Measurements from ENCODE around the gene NIP7.

DNA sequence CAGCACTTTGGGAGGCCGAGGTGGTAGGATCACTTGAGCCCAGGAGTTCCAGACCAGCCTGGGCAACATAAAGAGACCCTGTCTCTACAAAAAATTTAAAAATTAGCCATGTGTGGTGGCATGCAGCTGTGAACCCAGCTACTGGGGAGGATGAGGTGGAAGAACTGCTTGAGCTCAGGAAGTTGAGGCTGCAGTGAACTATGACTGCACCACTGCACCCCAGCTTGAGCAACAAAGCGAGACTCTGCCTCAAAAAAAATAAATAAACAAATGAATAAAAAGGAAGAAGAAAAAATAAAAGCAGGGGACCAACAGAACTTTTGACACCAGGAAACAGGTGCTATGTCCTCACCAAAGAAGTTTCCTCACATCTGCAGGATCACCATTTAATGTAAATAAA, 32.0 kb downstream of the NIP7 start:
- TF ChIP-seq, protein P1, sequence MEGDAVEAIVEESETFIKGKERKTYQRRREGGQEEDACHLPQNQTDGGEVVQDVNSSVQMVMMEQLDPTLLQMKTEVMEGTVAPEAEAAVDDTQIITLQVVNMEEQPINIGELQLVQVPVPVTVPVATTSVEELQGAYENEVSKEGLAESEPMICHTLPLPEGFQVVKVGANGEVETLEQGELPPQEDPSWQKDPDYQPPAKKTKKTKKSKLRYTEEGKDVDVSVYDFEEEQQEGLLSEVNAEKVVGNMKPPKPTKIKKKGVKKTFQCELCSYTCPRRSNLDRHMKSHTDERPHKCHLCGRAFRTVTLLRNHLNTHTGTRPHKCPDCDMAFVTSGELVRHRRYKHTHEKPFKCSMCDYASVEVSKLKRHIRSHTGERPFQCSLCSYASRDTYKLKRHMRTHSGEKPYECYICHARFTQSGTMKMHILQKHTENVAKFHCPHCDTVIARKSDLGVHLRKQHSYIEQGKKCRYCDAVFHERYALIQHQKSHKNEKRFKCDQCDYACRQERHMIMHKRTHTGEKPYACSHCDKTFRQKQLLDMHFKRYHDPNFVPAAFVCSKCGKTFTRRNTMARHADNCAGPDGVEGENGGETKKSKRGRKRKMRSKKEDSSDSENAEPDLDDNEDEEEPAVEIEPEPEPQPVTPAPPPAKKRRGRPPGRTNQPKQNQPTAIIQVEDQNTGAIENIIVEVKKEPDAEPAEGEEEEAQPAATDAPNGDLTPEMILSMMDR (IDR thresholded peaks at IDR 0.05; ENCODE audit: extremely low read depth in 1 of 2, insufficient read depth in 1 of 2, low read depth in 1 of 2, low read length in 2 of 2), result no peak
- TF ChIP-seq POLR2A (IDR thresholded peaks at IDR 0.05; ENCODE audit: low read depth, low read length), result no peak
- TF ChIP-seq JUN (IDR thresholded peaks at IDR 0.05; ENCODE audit: borderline replicate concordance, insufficient read depth, insufficient read length, low read depth), result no peak
- no peak for TF ChIP-seq GATA2 (IDR thresholded peaks at IDR 0.05; ENCODE audit: insufficient read depth, insufficient read length, low read depth, low read length)
- TF ChIP-seq, protein P2, sequence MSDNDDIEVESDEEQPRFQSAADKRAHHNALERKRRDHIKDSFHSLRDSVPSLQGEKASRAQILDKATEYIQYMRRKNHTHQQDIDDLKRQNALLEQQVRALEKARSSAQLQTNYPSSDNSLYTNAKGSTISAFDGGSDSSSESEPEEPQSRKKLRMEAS (IDR thresholded peaks at IDR 0.05; ENCODE audit: insufficient read depth, insufficient read length), result no peak
- no peak for TF ChIP-seq EZH2 (IDR thresholded peaks at IDR 0.05; ENCODE audit: borderline replicate concordance, low read depth, low read length, severe bottlenecking)
